Measurements from ENCODE around the gene ENKUR.

GRCh38 chr10:24998044-24998443, 17.9 kb downstream of the ENKUR start:
- TF ChIP-seq CTCF (IDR thresholded peaks at IDR 0.05) (no peak), POLR2AphosphoS5 (IDR thresholded peaks at IDR 0.05; ENCODE audit: low read depth, low read length) (no peak), TCF7L2 (IDR thresholded peaks at IDR 0.05; ENCODE audit: low read depth, low read length) (no peak), SIN3A (IDR thresholded peaks at IDR 0.05; ENCODE audit: borderline replicate concordance, insufficient read depth, low read depth, low read length) (no peak)
- TF ChIP-seq, protein P1, sequence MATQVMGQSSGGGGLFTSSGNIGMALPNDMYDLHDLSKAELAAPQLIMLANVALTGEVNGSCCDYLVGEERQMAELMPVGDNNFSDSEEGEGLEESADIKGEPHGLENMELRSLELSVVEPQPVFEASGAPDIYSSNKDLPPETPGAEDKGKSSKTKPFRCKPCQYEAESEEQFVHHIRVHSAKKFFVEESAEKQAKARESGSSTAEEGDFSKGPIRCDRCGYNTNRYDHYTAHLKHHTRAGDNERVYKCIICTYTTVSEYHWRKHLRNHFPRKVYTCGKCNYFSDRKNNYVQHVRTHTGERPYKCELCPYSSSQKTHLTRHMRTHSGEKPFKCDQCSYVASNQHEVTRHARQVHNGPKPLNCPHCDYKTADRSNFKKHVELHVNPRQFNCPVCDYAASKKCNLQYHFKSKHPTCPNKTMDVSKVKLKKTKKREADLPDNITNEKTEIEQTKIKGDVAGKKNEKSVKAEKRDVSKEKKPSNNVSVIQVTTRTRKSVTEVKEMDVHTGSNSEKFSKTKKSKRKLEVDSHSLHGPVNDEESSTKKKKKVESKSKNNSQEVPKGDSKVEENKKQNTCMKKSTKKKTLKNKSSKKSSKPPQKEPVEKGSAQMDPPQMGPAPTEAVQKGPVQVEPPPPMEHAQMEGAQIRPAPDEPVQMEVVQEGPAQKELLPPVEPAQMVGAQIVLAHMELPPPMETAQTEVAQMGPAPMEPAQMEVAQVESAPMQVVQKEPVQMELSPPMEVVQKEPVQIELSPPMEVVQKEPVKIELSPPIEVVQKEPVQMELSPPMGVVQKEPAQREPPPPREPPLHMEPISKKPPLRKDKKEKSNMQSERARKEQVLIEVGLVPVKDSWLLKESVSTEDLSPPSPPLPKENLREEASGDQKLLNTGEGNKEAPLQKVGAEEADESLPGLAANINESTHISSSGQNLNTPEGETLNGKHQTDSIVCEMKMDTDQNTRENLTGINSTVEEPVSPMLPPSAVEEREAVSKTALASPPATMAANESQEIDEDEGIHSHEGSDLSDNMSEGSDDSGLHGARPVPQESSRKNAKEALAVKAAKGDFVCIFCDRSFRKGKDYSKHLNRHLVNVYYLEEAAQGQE (IDR thresholded peaks at IDR 0.05; ENCODE audit: insufficient read depth in 1 of 2, low read depth in 2 of 2, low read length in 1 of 2): no peak
